OCI-LY7 (cell line): ENCODE results near the gene GLE1. TPM values are rescaled to one million over a fixed set of nuclear protein-coding genes. Genes with fewer than 3 reads are reported as not detected.
A peak's percentile ranks its signal among the peaks of the same experiment; 100 is the strongest.

Source experiments
- BruUV-seq: library from RNA; stranded (reverse); fragments of 400-500 nt; replicated peaks from 2 replicates; lab custom pipeline; 2021; lab: Mats Ljungman, UMichigan
- CTCF ChIA-PET: fragments of 300-600 bp; sonication (Branson Sonifier 250); formaldehyde crosslinking; loops from one replicate; lab custom pipeline; 2022; ENCODE audit warnings: antibody characterized with exemption; ENCODE audit not compliant: unreplicated experiment; lab: Charles Lee
- POLR2A ChIA-PET: fragments of 300-600 bp; sonication (Branson Sonifier 250); formaldehyde crosslinking; loops from one replicate; lab custom pipeline; 2022; ENCODE audit warnings: antibody characterized with exemption; lab: Charles Lee
- DNase-seq: peaks from one replicate; pipeline ENCODE4 v3.0.0-alpha.2; 2015; ENCODE audit warnings: low spot score
- H2AFZ ChIP-seq: fragments of 200-600 bp; sonication (generic), shearing (Covaris generic); 2 replicates; pipeline ENCODE4 v1.6.1; 2014; ENCODE audit warnings: mild to moderate bottlenecking, antibody characterized with exemption, low read length, moderate library complexity
- H3K27ac ChIP-seq: fragments of 200-600 bp; sonication (generic); 2 replicates; pipeline ENCODE4 v1.5.1; 2014; ENCODE audit warnings: mixed run types, low read depth, mild to moderate bottlenecking, moderate library complexity, low read length, inconsistent platforms; ENCODE audit not compliant: poor library complexity, severe bottlenecking
- H3K36me3 ChIP-seq: fragments of 200-600 bp; sonication (generic); 2 replicates; pipeline ENCODE4 v1.6.1; 2014; ENCODE audit warnings: mild to moderate bottlenecking, antibody characterized with exemption, low read length, moderate library complexity, mixed read lengths; ENCODE audit not compliant: insufficient read depth
- H3K4me1 ChIP-seq: fragments of 200-600 bp; sonication (generic); 2 replicates; pipeline ENCODE4 v1.5.1; 2014; ENCODE audit warnings: mild to moderate bottlenecking, low read length; ENCODE audit not compliant: insufficient read depth, poor library complexity, severe bottlenecking
- H3K4me2 ChIP-seq: fragments of 200-600 bp; sonication (generic); 2 replicates; pipeline ENCODE4 v1.6.1; 2014; ENCODE audit warnings: mild to moderate bottlenecking, low read length
- H3K4me3 ChIP-seq: fragments of 200-600 bp; sonication (generic); 2 replicates; pipeline ENCODE4 v1.5.1; 2014; ENCODE audit warnings: mild to moderate bottlenecking, low read depth, low read length; ENCODE audit not compliant: poor library complexity, severe bottlenecking
- H3K79me2 ChIP-seq: fragments of 200-600 bp; sonication (generic); 2 replicates; pipeline ENCODE4 v1.6.1; 2016; ENCODE audit warnings: low read depth, mild to moderate bottlenecking, low read length, moderate library complexity, mixed read lengths; ENCODE audit not compliant: insufficient read depth
- H3K9me2 ChIP-seq: fragments of 200-600 bp; sonication (generic); 2 replicates; pipeline ENCODE4 v1.6.1; 2016; ENCODE audit warnings: mild to moderate bottlenecking, low read length, mixed read lengths; ENCODE audit not compliant: insufficient read depth
- H3K9me3 ChIP-seq: fragments of 200-600 bp; sonication (generic); 2 replicates; pipeline ENCODE4 v1.6.1; 2014; ENCODE audit warnings: mild to moderate bottlenecking, mixed run types, low read length, mixed read lengths
- H4K20me1 ChIP-seq: fragments of 200-600 bp; sonication (generic); 2 replicates; pipeline ENCODE4 v1.6.1; 2014; ENCODE audit warnings: mild to moderate bottlenecking, antibody characterized with exemption, low read length, moderate library complexity, mixed read lengths; ENCODE audit not compliant: insufficient read depth
- CTCF ChIP-seq: fragments of 200-600 bp; sonication (generic); conservative IDR thresholded peaks from 2 replicates; pipeline ENCODE4 v1.5.1; 2014; ENCODE audit warnings: mild to moderate bottlenecking, antibody characterized with exemption, low read length, moderate library complexity, mixed read lengths
- EZH2phosphoT487 ChIP-seq: fragments of 200-600 bp; sonication (generic); IDR thresholded peaks from 2 replicates; pipeline ENCODE4 v1.6.1; 2018; ENCODE audit warnings: low read depth, borderline replicate concordance, mild to moderate bottlenecking, mixed run types, antibody characterized with exemption, low read length, moderate library complexity, mixed read lengths
- intact Hi-C: fragments of 100-400 bp; cut with micrococcal nuclease; formaldehyde crosslinking; loops from one replicate; pipeline ENCODE4 v1.10.0; 2022; ENCODE audit not compliant: unreplicated experiment
- total RNA-seq, 2 experiments: library from RNA; depleted of rRNA in 1 of 2; stranded (reverse); fragments of >200 nt in 1 of 2; shearing (Covaris generic) in 1 of 2; gene quantifications; 2 replicates each; pipeline ENCODE4 v1.2.3, GENCODE V29; 2014 to 2022

GLE1 gene
- total RNA-seq, 2 experiments from 2014 or later: 30.8 to 45.2 TPM

- DNase-seq: no peak
- Histone ChIP-seq H4K20me1 (0 out of 2 replicates have a peak, but pooled peaks cover 4% of the 10 kb centered on the region), H2AFZ (no peak overlapping the region), H3K79me2 (peaks cover 12% of the 10 kb centered on the region), H3K36me3 (peaks cover 32% of the 10 kb centered on the region), H3K4me3 (peak overlapping the region; percentile 76), H3K9me2 (no peaks in the 10 kb centered on the region), H3K9me3 (no peaks in the 10 kb centered on the region), H3K27ac (peak overlapping the region; percentile 75), H3K4me2 (peak overlapping the region; percentile 86), H3K4me1 (peaks cover 10% of the 10 kb centered on the region)
- ChIA-PET CTCF (interaction anchor here (0.5 kb wide), 1 partner anchor 95 kb away, joined by 3 read pairs; the partner anchor contains the start of gene SPTAN1), POLR2A (interaction anchor here (1.1 to 1.2 kb wide), 2 partner anchors 32 to 96 kb away, joined by 3 to 4 read pairs; no protein-coding TSS in a partner anchor)
- intact Hi-C loops: loop anchor here (2.0 to 5.0 kb wide), 5 partner anchors 48 to 426 kb away; partner anchors contain the start of genes GLE1, LRRC8A, URM1 and ZDHHC12
- BruUV-seq: no TSS peak
- TF ChIP-seq CTCF: no peak
- no peak for TF ChIP-seq EZH2phosphoT487
Measured at GRCh38 chr9:128457207-128457606, 47.3 kb upstream of the GLE1 start.

- ChIA-PET POLR2A (no interaction called here), CTCF (no interaction called here)
- intact Hi-C loops: loop anchor here (5.0 kb wide), 1 partner anchor 263 kb away; the partner anchor contains the start of gene ZDHHC12
Measured at GRCh38 chr9:128459011-128459410, 45.5 kb upstream of the GLE1 start.

More at GRCh38 chr9:128459011-128459410, 45.5 kb upstream of the GLE1 start:
- Histone ChIP-seq H2AFZ (no peak overlapping the region), H3K36me3 (peaks cover 50% of the 10 kb centered on the region), H3K79me2 (peaks cover 12% of the 10 kb centered on the region), H3K27ac (no peak overlapping the region), H3K9me2 (no peaks in the 10 kb centered on the region), H3K4me1 (peaks cover 10% of the 10 kb centered on the region), H3K9me3 (no peaks in the 10 kb centered on the region), H3K4me3 (no peak overlapping the region), H4K20me1 (0 out of 2 replicates have a peak, but pooled peaks cover 4% of the 10 kb centered on the region), H3K4me2 (no peak overlapping the region)
- no peak for DNase-seq
- BruUV-seq: no TSS peak
- TF ChIP-seq EZH2phosphoT487: no peak
- TF ChIP-seq CTCF: no peak
